ENCODE measurements around the gene PDE1A. TPM values are rescaled to one million over a fixed set of nuclear protein-coding genes. Genes with fewer than 3 reads are reported as not detected.

Gene PDE1A
- total and polyA plus RNA-seq, 4 donors, result 0.64 to 5.2 (median 1.7) TPM

DNA sequence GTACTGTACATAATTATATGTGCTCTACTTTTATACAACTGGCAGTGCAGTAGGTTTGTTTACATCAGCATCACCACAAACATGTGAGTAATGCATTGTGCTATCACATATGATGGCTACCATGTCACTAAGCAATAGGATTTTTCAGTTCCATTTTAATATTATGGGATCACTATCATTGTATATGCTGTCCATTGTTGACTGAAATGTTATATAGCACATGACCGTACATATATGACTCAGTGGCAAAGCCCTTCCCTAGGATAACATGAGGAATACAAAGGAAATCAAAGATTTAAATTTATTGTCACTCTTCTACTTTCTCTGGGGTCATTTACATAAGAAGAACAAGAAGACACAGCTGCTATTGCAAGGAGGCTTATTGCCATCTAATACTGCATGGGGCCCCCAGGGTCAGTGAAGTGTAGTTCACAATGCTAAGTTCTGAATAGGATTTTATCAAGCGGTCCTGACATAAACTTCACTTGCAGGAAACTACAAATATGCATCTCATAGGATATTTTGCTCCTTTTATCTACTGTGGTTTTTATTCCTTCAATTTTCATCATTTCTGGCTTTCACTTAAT, 21.8 kb downstream of the PDE1A start:
- Histone ChIP-seq H3K27me3 (ENCODE audit: control insufficient read depth in 4 of 4, insufficient read depth in 4 of 4, low read length in 3 of 4) (peaks cover 0 to 4% (median 0%) of the 10 kb centered on the region in 4 donors), H3K4me1 (ENCODE audit: control insufficient read depth in 4 of 4, insufficient read depth in 4 of 4, low read length in 3 of 4) (no peaks in the 10 kb centered on the region), H3K9me3 (ENCODE audit: control insufficient read depth in 4 of 4, low read length in 3 of 4) (no peaks in the 10 kb centered on the region), H3K4me3 (ENCODE audit: low read depth in 1 of 3, low read length in 3 of 3) (no peak overlapping the region), H3K9ac (ENCODE audit: low read depth in 1 of 2, low read length in 2 of 2) (no peak overlapping the region), H3K36me3 (ENCODE audit: control insufficient read depth in 4 of 4, insufficient read depth in 3 of 4, low read depth in 1 of 4, low read length in 3 of 4) (no peaks in the 10 kb centered on the region), H3K27ac (ENCODE audit: low read depth in 1 of 2, low read length in 2 of 2) (no peak overlapping the region)
- DNase-seq (ENCODE audit: low spot score), result no peak
- TF ChIP-seq SP1 (IDR thresholded peaks at IDR 0.05), result no peak
- TF ChIP-seq GABPA (IDR thresholded peaks at IDR 0.05 in 1 of 2, conservative IDR thresholded peaks at IDR 0.05 in 1 of 2), result no peak
- TF ChIP-seq RXRA (IDR thresholded peaks at IDR 0.05), result no peak
- no peak for TF ChIP-seq FOXA1 (IDR thresholded peaks at IDR 0.05)
- no peak for TF ChIP-seq HNF4A (conservative IDR thresholded peaks at IDR 0.05)
- TF ChIP-seq TAF1 (conservative IDR thresholded peaks at IDR 0.05), result no peak
- 74% methylated on average over 2 of the region's 2 CpGs for WGBS

DNA sequence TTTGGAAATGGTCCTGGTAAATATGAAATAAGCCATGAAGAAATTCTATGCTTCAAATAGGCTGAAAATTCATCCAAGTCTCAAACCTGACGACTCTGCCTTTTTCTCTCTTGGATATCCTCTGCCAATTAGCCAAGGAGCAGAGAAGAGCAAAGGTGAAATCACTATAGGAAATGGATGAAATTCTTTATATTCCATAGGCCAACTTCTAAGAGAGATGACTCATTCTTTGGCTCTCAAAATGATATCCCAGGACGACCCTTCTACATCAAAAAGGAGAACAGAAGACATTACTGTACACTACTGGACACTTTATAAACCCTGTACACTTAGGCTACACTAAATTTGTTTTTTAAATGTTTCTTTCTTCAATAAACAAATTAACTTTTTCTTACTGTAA, 22.7 kb downstream of the PDE1A start:
- no peak for DNase-seq (ENCODE audit: low spot score)
- TF ChIP-seq HNF4A (conservative IDR thresholded peaks at IDR 0.05) (no peak), TAF1 (conservative IDR thresholded peaks at IDR 0.05) (no peak), SP1 (IDR thresholded peaks at IDR 0.05) (no peak), FOXA2 (IDR thresholded peaks at IDR 0.05) (no peak), HNF4G (IDR thresholded peaks at IDR 0.05) (no peak), GABPA (IDR thresholded peaks at IDR 0.05 in 1 of 2, conservative IDR thresholded peaks at IDR 0.05 in 1 of 2) (no peak), JUND (IDR thresholded peaks at IDR 0.05) (no peak), FOXA1 (IDR thresholded peaks at IDR 0.05) (no peak), EGR1 (IDR thresholded peaks at IDR 0.05; ENCODE audit: low read depth in 2 of 2) (no peak), RXRA (IDR thresholded peaks at IDR 0.05) (no peak), NR2F2 (IDR thresholded peaks at IDR 0.05) (no peak), RAD21 (IDR thresholded peaks at IDR 0.05) (no peak), YY1 (IDR thresholded peaks at IDR 0.05) (no peak)
- TF ChIP-seq, protein P1, sequence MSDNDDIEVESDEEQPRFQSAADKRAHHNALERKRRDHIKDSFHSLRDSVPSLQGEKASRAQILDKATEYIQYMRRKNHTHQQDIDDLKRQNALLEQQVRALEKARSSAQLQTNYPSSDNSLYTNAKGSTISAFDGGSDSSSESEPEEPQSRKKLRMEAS (IDR thresholded peaks at IDR 0.05), result no peak
- TF ChIP-seq, protein P2, sequence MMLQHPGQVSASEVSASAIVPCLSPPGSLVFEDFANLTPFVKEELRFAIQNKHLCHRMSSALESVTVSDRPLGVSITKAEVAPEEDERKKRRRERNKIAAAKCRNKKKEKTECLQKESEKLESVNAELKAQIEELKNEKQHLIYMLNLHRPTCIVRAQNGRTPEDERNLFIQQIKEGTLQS (IDR thresholded peaks at IDR 0.05), result no peak
- TF ChIP-seq, protein P3, sequence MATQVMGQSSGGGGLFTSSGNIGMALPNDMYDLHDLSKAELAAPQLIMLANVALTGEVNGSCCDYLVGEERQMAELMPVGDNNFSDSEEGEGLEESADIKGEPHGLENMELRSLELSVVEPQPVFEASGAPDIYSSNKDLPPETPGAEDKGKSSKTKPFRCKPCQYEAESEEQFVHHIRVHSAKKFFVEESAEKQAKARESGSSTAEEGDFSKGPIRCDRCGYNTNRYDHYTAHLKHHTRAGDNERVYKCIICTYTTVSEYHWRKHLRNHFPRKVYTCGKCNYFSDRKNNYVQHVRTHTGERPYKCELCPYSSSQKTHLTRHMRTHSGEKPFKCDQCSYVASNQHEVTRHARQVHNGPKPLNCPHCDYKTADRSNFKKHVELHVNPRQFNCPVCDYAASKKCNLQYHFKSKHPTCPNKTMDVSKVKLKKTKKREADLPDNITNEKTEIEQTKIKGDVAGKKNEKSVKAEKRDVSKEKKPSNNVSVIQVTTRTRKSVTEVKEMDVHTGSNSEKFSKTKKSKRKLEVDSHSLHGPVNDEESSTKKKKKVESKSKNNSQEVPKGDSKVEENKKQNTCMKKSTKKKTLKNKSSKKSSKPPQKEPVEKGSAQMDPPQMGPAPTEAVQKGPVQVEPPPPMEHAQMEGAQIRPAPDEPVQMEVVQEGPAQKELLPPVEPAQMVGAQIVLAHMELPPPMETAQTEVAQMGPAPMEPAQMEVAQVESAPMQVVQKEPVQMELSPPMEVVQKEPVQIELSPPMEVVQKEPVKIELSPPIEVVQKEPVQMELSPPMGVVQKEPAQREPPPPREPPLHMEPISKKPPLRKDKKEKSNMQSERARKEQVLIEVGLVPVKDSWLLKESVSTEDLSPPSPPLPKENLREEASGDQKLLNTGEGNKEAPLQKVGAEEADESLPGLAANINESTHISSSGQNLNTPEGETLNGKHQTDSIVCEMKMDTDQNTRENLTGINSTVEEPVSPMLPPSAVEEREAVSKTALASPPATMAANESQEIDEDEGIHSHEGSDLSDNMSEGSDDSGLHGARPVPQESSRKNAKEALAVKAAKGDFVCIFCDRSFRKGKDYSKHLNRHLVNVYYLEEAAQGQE (IDR thresholded peaks at IDR 0.05), result no peak
- TF ChIP-seq, protein P4, sequence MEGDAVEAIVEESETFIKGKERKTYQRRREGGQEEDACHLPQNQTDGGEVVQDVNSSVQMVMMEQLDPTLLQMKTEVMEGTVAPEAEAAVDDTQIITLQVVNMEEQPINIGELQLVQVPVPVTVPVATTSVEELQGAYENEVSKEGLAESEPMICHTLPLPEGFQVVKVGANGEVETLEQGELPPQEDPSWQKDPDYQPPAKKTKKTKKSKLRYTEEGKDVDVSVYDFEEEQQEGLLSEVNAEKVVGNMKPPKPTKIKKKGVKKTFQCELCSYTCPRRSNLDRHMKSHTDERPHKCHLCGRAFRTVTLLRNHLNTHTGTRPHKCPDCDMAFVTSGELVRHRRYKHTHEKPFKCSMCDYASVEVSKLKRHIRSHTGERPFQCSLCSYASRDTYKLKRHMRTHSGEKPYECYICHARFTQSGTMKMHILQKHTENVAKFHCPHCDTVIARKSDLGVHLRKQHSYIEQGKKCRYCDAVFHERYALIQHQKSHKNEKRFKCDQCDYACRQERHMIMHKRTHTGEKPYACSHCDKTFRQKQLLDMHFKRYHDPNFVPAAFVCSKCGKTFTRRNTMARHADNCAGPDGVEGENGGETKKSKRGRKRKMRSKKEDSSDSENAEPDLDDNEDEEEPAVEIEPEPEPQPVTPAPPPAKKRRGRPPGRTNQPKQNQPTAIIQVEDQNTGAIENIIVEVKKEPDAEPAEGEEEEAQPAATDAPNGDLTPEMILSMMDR (IDR thresholded peaks at IDR 0.05; ENCODE audit: low read depth, low read length, missing input control), result no peak
- TF ChIP-seq, protein P5, sequence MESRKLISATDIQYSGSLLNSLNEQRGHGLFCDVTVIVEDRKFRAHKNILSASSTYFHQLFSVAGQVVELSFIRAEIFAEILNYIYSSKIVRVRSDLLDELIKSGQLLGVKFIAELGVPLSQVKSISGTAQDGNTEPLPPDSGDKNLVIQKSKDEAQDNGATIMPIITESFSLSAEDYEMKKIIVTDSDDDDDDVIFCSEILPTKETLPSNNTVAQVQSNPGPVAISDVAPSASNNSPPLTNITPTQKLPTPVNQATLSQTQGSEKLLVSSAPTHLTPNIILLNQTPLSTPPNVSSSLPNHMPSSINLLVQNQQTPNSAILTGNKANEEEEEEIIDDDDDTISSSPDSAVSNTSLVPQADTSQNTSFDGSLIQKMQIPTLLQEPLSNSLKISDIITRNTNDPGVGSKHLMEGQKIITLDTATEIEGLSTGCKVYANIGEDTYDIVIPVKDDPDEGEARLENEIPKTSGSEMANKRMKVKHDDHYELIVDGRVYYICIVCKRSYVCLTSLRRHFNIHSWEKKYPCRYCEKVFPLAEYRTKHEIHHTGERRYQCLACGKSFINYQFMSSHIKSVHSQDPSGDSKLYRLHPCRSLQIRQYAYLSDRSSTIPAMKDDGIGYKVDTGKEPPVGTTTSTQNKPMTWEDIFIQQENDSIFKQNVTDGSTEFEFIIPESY (IDR thresholded peaks at IDR 0.05), result no peak
- 62% methylated on average over 2 of the region's 2 CpGs for whole genome bisulfite sequencing

More for the DNA sequence above, 22.7 kb downstream of the PDE1A start:
- no peaks in the 10 kb centered on the region for H3K4me1 ChIP-seq (ENCODE audit: control insufficient read depth in 4 of 4, insufficient read depth in 4 of 4, low read length in 3 of 4)
- peaks cover 0 to 4% (median 0%) of the 10 kb centered on the region in 4 donors for H3K27me3 ChIP-seq (ENCODE audit: control insufficient read depth in 4 of 4, insufficient read depth in 4 of 4, low read length in 3 of 4)
- no peaks in the 10 kb centered on the region for H3K36me3 ChIP-seq (ENCODE audit: control insufficient read depth in 4 of 4, insufficient read depth in 3 of 4, low read depth in 1 of 4, low read length in 3 of 4)
- no peak overlapping the region for H3K27ac ChIP-seq (ENCODE audit: low read depth in 1 of 2, low read length in 2 of 2)
- H3K9me3 ChIP-seq (ENCODE audit: control insufficient read depth in 4 of 4, low read length in 3 of 4), result no peaks in the 10 kb centered on the region
- H3K4me3 ChIP-seq (ENCODE audit: low read depth in 1 of 3, low read length in 3 of 3), result no peak overlapping the region
- no peak overlapping the region for H3K9ac ChIP-seq (ENCODE audit: low read depth in 1 of 2, low read length in 2 of 2)
